Measurements from ENCODE around the gene DCLK2. TPM values are rescaled to one million over a fixed set of nuclear protein-coding genes. Genes with fewer than 3 reads are reported as not detected.

Gene DCLK2
- total RNA-seq, 1 donor from 2014 or later, result 34.2 TPM

- TF ChIP-seq CTCF (IDR thresholded peaks at IDR 0.05), result no peak
- H3K9me3 ChIP-seq, result no peaks in the 10 kb centered on the region
- H3K27me3 ChIP-seq, result no peaks in the 10 kb centered on the region
- intact Hi-C loops (cut with DNase I), result no loop called here
- no peak overlapping the region for H3K4me3 ChIP-seq
- H3K4me1 ChIP-seq, result peaks cover 0 to 24% of the 10 kb centered on the region in 2 donors
- no peaks in the 10 kb centered on the region for H3K36me3 ChIP-seq
- DNase-seq (ENCODE audit: low spot score in 2 of 2), result no peak
- no peak overlapping the region for H3K27ac ChIP-seq
Observed at GRCh38 chr4:150139297-150139865, 61.1 kb downstream of the DCLK2 start.

GRCh38 chr4:150140774-150141400 is 62.6 kb downstream of the DCLK2 start:
- Histone ChIP-seq H3K27me3 (no peaks in the 10 kb centered on the region), H3K36me3 (no peaks in the 10 kb centered on the region), H3K4me3 (no peak overlapping the region), H3K27ac (peak overlapping the region in 1 of 2 donors; percentile 65), H3K4me1 (peaks cover 0 to 33% of the 10 kb centered on the region in 2 donors), H3K9me3 (no peaks in the 10 kb centered on the region)
- no peak for DNase-seq (ENCODE audit: low spot score in 2 of 2)
- TF ChIP-seq CTCF (IDR thresholded peaks at IDR 0.05), result no peak
- intact Hi-C loops (cut with DNase I), result loop anchor here (5.0 kb wide), 2 partner anchors 64 to 129 kb away; partner anchors contain the start of gene DCLK2

- H3K4me3 ChIP-seq, result no peak overlapping the region
- intact Hi-C loops (cut with DNase I), result loop anchor here (5.0 kb wide), 2 partner anchors 64 to 129 kb away; partner anchors contain the start of gene DCLK2
- no peaks in the 10 kb centered on the region for H3K36me3 ChIP-seq
- no peak for DNase-seq (ENCODE audit: low spot score in 2 of 2)
- H3K27ac ChIP-seq, result peak overlapping the region in 1 of 2 donors; percentile 65
- H3K4me1 ChIP-seq, result peaks cover 0 to 35% of the 10 kb centered on the region in 2 donors
- H3K9me3 ChIP-seq, result no peaks in the 10 kb centered on the region
- no peaks in the 10 kb centered on the region for H3K27me3 ChIP-seq
- TF ChIP-seq CTCF (IDR thresholded peaks at IDR 0.05), result no peak
Observed at GRCh38 chr4:150141756-150142155, 63.5 kb downstream of the DCLK2 start.

GRCh38 chr4:150142831-150143230 is 64.6 kb downstream of the DCLK2 start:
- no peaks in the 10 kb centered on the region for H3K36me3 ChIP-seq
- intact Hi-C loops (cut with DNase I), result loop anchor here (5.0 kb wide), 2 partner anchors 66 to 131 kb away; partner anchors contain the start of gene DCLK2
- peaks cover 0 to 35% of the 10 kb centered on the region in 2 donors for H3K4me1 ChIP-seq
- H3K27ac ChIP-seq, result no peak overlapping the region
- TF ChIP-seq CTCF (IDR thresholded peaks at IDR 0.05), result no peak
- H3K27me3 ChIP-seq, result no peaks in the 10 kb centered on the region
- no peak for DNase-seq (ENCODE audit: low spot score in 2 of 2)
- H3K9me3 ChIP-seq, result no peaks in the 10 kb centered on the region
- no peak overlapping the region for H3K4me3 ChIP-seq

- peaks cover 0 to 29% of the 10 kb centered on the region in 2 donors for H3K4me1 ChIP-seq
- no peaks in the 10 kb centered on the region for H3K27me3 ChIP-seq
- H3K36me3 ChIP-seq, result no peaks in the 10 kb centered on the region
- no peak for TF ChIP-seq CTCF (IDR thresholded peaks at IDR 0.05)
- no peak overlapping the region for H3K4me3 ChIP-seq
- intact Hi-C loops (cut with DNase I), result no loop called here
- no peak overlapping the region for H3K27ac ChIP-seq
- no peaks in the 10 kb centered on the region for H3K9me3 ChIP-seq
- no peak for DNase-seq (ENCODE audit: low spot score in 2 of 2)
Observed at GRCh38 chr4:150145090-150145945, 67.1 kb downstream of the DCLK2 start.
